C4-2B (cell line): ENCODE results near the gene LAMA2.

Experiments used
- CTCF ChIP-seq: fragments of 450-650 bp; conservative IDR thresholded peaks from 2 replicates; pipeline ENCODE4 v1.5.1; 2017; ENCODE audit warnings: mild to moderate bottlenecking
- ZFX ChIP-seq: fragments of 450-650 bp; IDR thresholded peaks from 2 replicates; pipeline ENCODE4 v1.6.1; 2017

GRCh38 chr6:129419324-129419723 lies 536.4 kb downstream of the LAMA2 start:
- TF ChIP-seq CTCF, result no peak
- TF ChIP-seq ZFX, result no peak
